WTC11 (cell line): ENCODE data around the gene CRIP1. TPM values are rescaled to one million over a fixed set of nuclear protein-coding genes. Genes with fewer than 3 reads are reported as not detected.

ENCODE experiments used
- ATAC-seq: fragments of 200-7000 bp; cut with Tn5 transposase; 2 replicates; pipeline ENCODE4 v1.10.0; 2021; ENCODE audit warnings: mild to moderate bottlenecking, moderate library complexity
- CTCF ChIA-PET: fragments of 300-600 bp; sonication (Branson Sonifier 250); formaldehyde crosslinking; loops from one replicate; lab custom pipeline; 2021; ENCODE audit warnings: antibody characterized with exemption; lab: Charles Lee
- POLR2A ChIA-PET: fragments of 350-600 bp; sonication (Branson Sonifier 250); formaldehyde crosslinking; loops from one replicate; lab custom pipeline; 2021; ENCODE audit warnings: antibody characterized with exemption; lab: Charles Lee
- DNase-seq: peaks from one replicate; pipeline ENCODE4 v3.0.0; 2021; ENCODE audit warnings: low spot score
- H3K27ac Mint-ChIP-seq: 2 replicates; pipeline ENCODE4 v1.8.0; 2021; ENCODE audit warnings: mixed read lengths
- H3K27me3 Mint-ChIP-seq: 2 replicates; pipeline ENCODE4 v1.8.0; 2021; ENCODE audit warnings: low read depth, mild to moderate bottlenecking, moderate library complexity, mixed read lengths
- H3K36me3 Mint-ChIP-seq: 2 replicates; pipeline ENCODE4 v1.8.0; 2021; ENCODE audit warnings: mixed read lengths
- H3K4me1 Mint-ChIP-seq: 2 replicates; pipeline ENCODE4 v1.8.0; 2022; ENCODE audit warnings: mixed read lengths
- H3K4me3 Mint-ChIP-seq: 2 replicates; pipeline ENCODE4 v1.8.0; 2021; ENCODE audit warnings: mild to moderate bottlenecking, moderate library complexity, mixed read lengths
- H3K9me3 Mint-ChIP-seq: 2 replicates; pipeline ENCODE4 v1.8.0; 2021; ENCODE audit warnings: mixed read lengths
- ATF1 ChIP-seq: sonication (generic); formaldehyde crosslinking; IDR thresholded peaks from 2 replicates; pipeline ENCODE4 v1.8.1; 2023; ENCODE audit warnings: mild to moderate bottlenecking, moderate library complexity, missing genetic modification reagents
- ATF3 ChIP-seq: sonication (generic); formaldehyde crosslinking; conservative IDR thresholded peaks from 2 replicates; pipeline ENCODE4 v1.8.1; 2022; ENCODE audit warnings: mild to moderate bottlenecking, missing genetic modification reagents
- ATF6 ChIP-seq: sonication (generic); formaldehyde crosslinking; IDR thresholded peaks from 2 replicates; pipeline ENCODE4 v1.8.1; 2023; ENCODE audit warnings: mild to moderate bottlenecking, missing genetic modification reagents
- CTCF ChIP-seq: fragments of 200-600 bp; IDR thresholded peaks from 2 replicates; pipeline ENCODE4 v1.8.0; 2022; ENCODE audit warnings: antibody characterized with exemption
- ERG ChIP-seq: fragments of 250-450 bp; sonication (Bioruptor Pico); IDR thresholded peaks from 2 replicates; pipeline ENCODE4 v1.8.0; 2021; ENCODE audit warnings: mild to moderate bottlenecking
- ETV6 ChIP-seq: sonication (generic); formaldehyde crosslinking; IDR thresholded peaks from 2 replicates; pipeline ENCODE4 v1.8.1; 2022; ENCODE audit warnings: mild to moderate bottlenecking, missing genetic modification reagents
- FOXJ3 ChIP-seq: sonication (generic); formaldehyde crosslinking; IDR thresholded peaks from 2 replicates; pipeline ENCODE4 v1.9.0; 2021; ENCODE audit warnings: missing genetic modification reagents, mild to moderate bottlenecking, borderline replicate concordance
- FOXP1 ChIP-seq: sonication (generic); formaldehyde crosslinking; IDR thresholded peaks from 2 replicates; pipeline ENCODE4 v1.8.0; 2022; ENCODE audit warnings: missing genetic modification reagents, mild to moderate bottlenecking, moderate library complexity, borderline replicate concordance
- FOXP4 ChIP-seq: sonication (generic); formaldehyde crosslinking; IDR thresholded peaks from 2 replicates; pipeline ENCODE4 v1.8.0; 2022; ENCODE audit warnings: mild to moderate bottlenecking, missing genetic modification reagents
- JAZF1 ChIP-seq: fragments of 250-450 bp; sonication (Bioruptor Pico); IDR thresholded peaks from 2 replicates; pipeline ENCODE4 v1.9.0; 2021; ENCODE audit warnings: moderate library complexity, mild to moderate bottlenecking, inconsistent platforms
- KAT7 ChIP-seq: sonication (generic); formaldehyde crosslinking; IDR thresholded peaks from 2 replicates; pipeline ENCODE4 v1.8.1; 2023; ENCODE audit warnings: missing genetic modification reagents, mild to moderate bottlenecking, borderline replicate concordance
- PRDM15 ChIP-seq: sonication (generic); formaldehyde crosslinking; IDR thresholded peaks from 2 replicates; pipeline ENCODE4 v1.8.0; 2022; ENCODE audit warnings: missing genetic modification reagents
- RORB ChIP-seq: fragments of 250-450 bp; sonication (Bioruptor Pico); IDR thresholded peaks from 2 replicates; pipeline ENCODE4 v1.9.0; 2021; ENCODE audit warnings: mild to moderate bottlenecking
- ZBTB21 ChIP-seq: sonication (generic); formaldehyde crosslinking; IDR thresholded peaks from 2 replicates; pipeline ENCODE4 v1.8.1; 2023; ENCODE audit warnings: mild to moderate bottlenecking, missing genetic modification reagents, borderline replicate concordance
- ZNF423 ChIP-seq: fragments of 250-450 bp; sonication (Bioruptor Pico); IDR thresholded peaks from 2 replicates; pipeline ENCODE4 v2.1.2; 2022; ENCODE audit warnings: mild to moderate bottlenecking, moderate library complexity
- total RNA-seq: library from RNA; stranded (reverse); gene quantifications from 3 replicates; pipeline ENCODE4 v1.2.3, GENCODE V29; 2021

Gene CRIP1
- total RNA-seq, 1 experiment from 2014 or later: 9.0 TPM

GRCh38 chr14:105503935-105504692, 17.4 kb downstream of the CRIP1 start:
- CTCF ChIA-PET: interaction anchor here (0.8 kb wide), 1 partner anchor 85 kb away, joined by 3 read pairs; no protein-coding TSS in a partner anchor
- H3K27ac Mint-ChIP-seq: no peak overlapping the region
- DNase-seq (no peak), ATAC-seq (no peak)
- no peaks in the 10 kb centered on the region for H3K4me1 Mint-ChIP-seq
- TF ChIP-seq FOXJ3 (CRISPR knock-in tag) (no peak), ETV6 (CRISPR knock-in tag) (no peak), KAT7 (CRISPR knock-in tag) (no peak), RORB (CRISPR knock-in tag) (no peak), FOXP4 (CRISPR knock-in tag) (no peak), FOXP1 (CRISPR knock-in tag) (no peak), ATF6 (CRISPR knock-in tag) (no peak), PRDM15 (CRISPR knock-in tag) (no peak), CTCF (no peak), ZNF423 (CRISPR knock-in tag) (no peak), JAZF1 (CRISPR knock-in tag) (no peak), ATF3 (CRISPR knock-in tag) (no peak), ERG (no peak), ATF1 (CRISPR knock-in tag) (no peak), ZBTB21 (CRISPR knock-in tag) (no peak)
- H3K4me3 Mint-ChIP-seq: no peak overlapping the region
- peaks cover 3% of the 10 kb centered on the region for H3K9me3 Mint-ChIP-seq
- H3K27me3 Mint-ChIP-seq: peaks cover 4% of the 10 kb centered on the region
- POLR2A ChIA-PET: no interaction called here
- H3K36me3 Mint-ChIP-seq: peaks cover 2% of the 10 kb centered on the region; the same call in 1 of the 2 replicates
